MCF 10A (cell line): Measurements from ENCODE around the gene DCUN1D4. TPM values are rescaled to one million over a fixed set of nuclear protein-coding genes. Genes with fewer than 3 reads are reported as not detected.

Source experiments
- BruUV-seq: library from RNA; stranded (reverse); fragments of 400-500 nt; replicated peaks from 2 replicates; lab custom pipeline; 2021; lab: Mats Ljungman, UMichigan
- CTCF ChIA-PET: fragments of 300-600 bp; sonication (Branson Sonifier 250); formaldehyde crosslinking; extraction: SDS; loops from one replicate; lab custom pipeline; 2021; ENCODE audit warnings: antibody characterized with exemption, inconsistent platforms; lab: Yijun Ruan, JAX
- POLR2A ChIA-PET: fragments of 300-600, 350-650 bp; sonication (Branson Sonifier 250); formaldehyde crosslinking; extraction: SDS; loops from one replicate; lab custom pipeline; 2020; ENCODE audit warnings: antibody characterized with exemption, inconsistent platforms; lab: Yijun Ruan, JAX
- DNase-seq: peaks from one replicate; pipeline ENCODE4 v3.0.0-alpha.2; 2018; ENCODE audit not compliant: unreplicated experiment
- H3K27ac Mint-ChIP-seq: one replicate; pipeline ENCODE4 v1.8.0; 2022; ENCODE audit warnings: mild to moderate bottlenecking, low read depth, mixed read lengths; ENCODE audit not compliant: unreplicated experiment
- H3K27me3 Mint-ChIP-seq: one replicate; pipeline ENCODE4 v1.8.0; 2022; ENCODE audit warnings: mixed read lengths; ENCODE audit not compliant: insufficient read depth, unreplicated experiment
- H3K36me3 Mint-ChIP-seq: one replicate; pipeline ENCODE4 v1.8.0; 2022; ENCODE audit warnings: mild to moderate bottlenecking, moderate library complexity, mixed read lengths; ENCODE audit not compliant: insufficient read depth, unreplicated experiment
- H3K4me1 Mint-ChIP-seq: one replicate; pipeline ENCODE4 v1.8.0; 2022; ENCODE audit warnings: mixed read lengths; ENCODE audit not compliant: insufficient read depth, unreplicated experiment
- H3K4me3 Mint-ChIP-seq: one replicate; pipeline ENCODE4 v1.8.0; 2022; ENCODE audit warnings: mild to moderate bottlenecking, moderate library complexity, mixed read lengths; ENCODE audit not compliant: unreplicated experiment
- H3K9me3 Mint-ChIP-seq: one replicate; pipeline ENCODE4 v1.8.0; 2022; ENCODE audit warnings: mixed read lengths; ENCODE audit not compliant: unreplicated experiment
- CTCF ChIP-seq: fragments of 200-600 bp; IDR thresholded peaks from one replicate; pipeline ENCODE4 v1.8.0; 2022; ENCODE audit warnings: antibody characterized with exemption, mild to moderate bottlenecking; ENCODE audit not compliant: unreplicated experiment
- intact Hi-C: fragments of 100-400 bp; cut with micrococcal nuclease; formaldehyde crosslinking; loops from 2 replicates; pipeline ENCODE4 v1.14.1; 2022
- total RNA-seq: library from RNA; stranded (reverse); gene quantifications from 2 replicates; pipeline ENCODE4 v1.2.3, GENCODE V29; 2022

The DCUN1D4 gene
- total RNA-seq, 1 experiment from 2014 or later: 88.0 TPM

- Mint-ChIP-seq H3K27me3 (no peaks in the 10 kb centered on the region), H3K36me3 (peaks cover 15% of the 10 kb centered on the region), H3K9me3 (no peaks in the 10 kb centered on the region), H3K4me3 (peak overlapping the region; percentile 95), H3K27ac (no peak overlapping the region), H3K4me1 (peaks cover 32% of the 10 kb centered on the region)
- intact Hi-C loops: no loop called here
- no peak for TF ChIP-seq CTCF
- ChIA-PET CTCF (interaction anchor here (1.3 to 1.4 kb wide), 4 partner anchors 12 to 40 kb away, joined by 4 to 5 read pairs (median 4); no protein-coding TSS in a partner anchor), POLR2A (interaction anchor here (0.6 to 2.1 kb wide), 4 partner anchors 10 to 89 kb away, joined by 3 to 8 read pairs (median 4); no protein-coding TSS in a partner anchor)
- no peak for DNase-seq
- BruUV-seq: no TSS peak
Observed at GRCh38 chr4:51845711-51846110, 2.8 kb downstream of the DCUN1D4 start.

GRCh38 chr4:51849430-51849829 is 6.5 kb downstream of the DCUN1D4 start:
- peaks cover 53% of the 10 kb centered on the region for H3K4me1 Mint-ChIP-seq
- no peak overlapping the region for H3K4me3 Mint-ChIP-seq
- DNase-seq: no peak
- POLR2A ChIA-PET: no interaction called here
- no peaks in the 10 kb centered on the region for H3K9me3 Mint-ChIP-seq
- no peak for TF ChIP-seq CTCF
- H3K27ac Mint-ChIP-seq: no peak overlapping the region
- H3K36me3 Mint-ChIP-seq: peaks cover 15% of the 10 kb centered on the region
- intact Hi-C loops: no loop called here
- BruUV-seq: no TSS peak
- no peaks in the 10 kb centered on the region for H3K27me3 Mint-ChIP-seq
- CTCF ChIA-PET: interaction anchor here (0.5 kb wide), 1 partner anchor 36 kb away, joined by 3 read pairs; no protein-coding TSS in a partner anchor

GRCh38 chr4:51850294-51850693 is 7.3 kb downstream of the DCUN1D4 start:
- POLR2A ChIA-PET: no interaction called here
- H3K9me3 Mint-ChIP-seq: no peaks in the 10 kb centered on the region
- no peak overlapping the region for H3K4me3 Mint-ChIP-seq
- CTCF ChIA-PET: no interaction called here
- no peak for DNase-seq
- BruUV-seq: no TSS peak
- intact Hi-C loops: no loop called here
- peak overlapping the region; percentile 24 for H3K27ac Mint-ChIP-seq
- H3K4me1 Mint-ChIP-seq: peaks cover 52% of the 10 kb centered on the region
- H3K27me3 Mint-ChIP-seq: no peaks in the 10 kb centered on the region
- TF ChIP-seq CTCF: no peak
- peaks cover 15% of the 10 kb centered on the region for H3K36me3 Mint-ChIP-seq

- Mint-ChIP-seq H3K27me3 (no peaks in the 10 kb centered on the region), H3K4me3 (no peak overlapping the region), H3K36me3 (peaks cover 15% of the 10 kb centered on the region), H3K4me1 (peaks cover 46% of the 10 kb centered on the region), H3K27ac (peak overlapping the region; percentile 24), H3K9me3 (no peaks in the 10 kb centered on the region)
- DNase-seq: no peak
- TF ChIP-seq CTCF: no peak
- intact Hi-C loops: no loop called here
- CTCF ChIA-PET: no interaction called here
- no TSS peak for BruUV-seq
- POLR2A ChIA-PET: interaction anchor here (1.3 kb wide), 1 partner anchor 9 kb away, joined by 4 read pairs; the partner anchor contains the start of gene DCUN1D4
Observed at GRCh38 chr4:51851090-51851936, 8.4 kb downstream of the DCUN1D4 start.
